ENCODE measurements around the gene HES5.

Gene HES5

DNA sequence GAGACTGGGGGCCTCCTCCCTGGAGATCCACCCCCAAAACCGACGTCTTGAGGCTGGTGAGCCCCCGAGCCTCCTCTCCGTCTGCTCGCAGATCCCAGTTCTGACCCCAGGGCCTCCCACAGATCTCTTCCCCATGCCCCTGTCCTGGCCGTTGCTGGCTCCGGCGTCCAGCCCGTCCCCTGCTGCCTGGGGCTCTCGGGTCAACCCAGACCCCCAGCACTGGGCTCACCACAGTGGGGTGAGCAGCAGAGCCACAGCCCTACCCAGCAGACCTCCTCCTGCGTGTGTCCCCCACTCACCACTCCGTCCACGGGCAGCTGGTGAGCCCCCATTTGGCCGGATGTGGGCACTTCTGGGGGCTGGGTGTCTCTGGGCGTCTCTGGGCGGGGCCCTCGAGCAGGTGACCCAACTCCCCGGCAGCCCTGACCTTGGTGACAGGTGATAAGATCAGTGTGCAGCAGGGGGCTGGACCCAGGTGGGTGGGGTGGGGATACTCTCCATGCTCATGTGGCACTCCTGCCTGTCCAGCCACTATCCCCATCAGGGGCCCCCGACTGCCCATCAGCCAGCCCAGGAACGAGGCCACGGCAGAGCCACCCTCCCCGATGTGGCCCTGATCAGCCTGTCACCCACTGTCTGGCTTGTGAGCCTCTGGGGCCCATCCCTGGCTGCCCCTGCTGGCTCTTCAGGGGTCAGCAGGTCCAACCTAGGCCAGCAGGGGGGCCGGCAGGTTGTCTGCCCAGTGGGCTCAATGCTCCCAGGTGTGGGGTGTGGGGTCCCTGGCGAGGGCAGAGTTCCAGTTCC, 26.8 kb upstream of the HES5 start:
- no peak for TF ChIP-seq FOXM1 (IDR thresholded peaks at IDR 0.05; ENCODE audit: borderline replicate concordance, low read depth)

GRCh38 chr1:2556277-2556677, 26.2 kb upstream of the HES5 start, which contains the start of gene TNFRSF14:
TNFRSF14 (plus strand) TSS chr1:2556371; CDS start chr1:2556665, 294 bp downstream.
- TF ChIP-seq, protein P1, sequence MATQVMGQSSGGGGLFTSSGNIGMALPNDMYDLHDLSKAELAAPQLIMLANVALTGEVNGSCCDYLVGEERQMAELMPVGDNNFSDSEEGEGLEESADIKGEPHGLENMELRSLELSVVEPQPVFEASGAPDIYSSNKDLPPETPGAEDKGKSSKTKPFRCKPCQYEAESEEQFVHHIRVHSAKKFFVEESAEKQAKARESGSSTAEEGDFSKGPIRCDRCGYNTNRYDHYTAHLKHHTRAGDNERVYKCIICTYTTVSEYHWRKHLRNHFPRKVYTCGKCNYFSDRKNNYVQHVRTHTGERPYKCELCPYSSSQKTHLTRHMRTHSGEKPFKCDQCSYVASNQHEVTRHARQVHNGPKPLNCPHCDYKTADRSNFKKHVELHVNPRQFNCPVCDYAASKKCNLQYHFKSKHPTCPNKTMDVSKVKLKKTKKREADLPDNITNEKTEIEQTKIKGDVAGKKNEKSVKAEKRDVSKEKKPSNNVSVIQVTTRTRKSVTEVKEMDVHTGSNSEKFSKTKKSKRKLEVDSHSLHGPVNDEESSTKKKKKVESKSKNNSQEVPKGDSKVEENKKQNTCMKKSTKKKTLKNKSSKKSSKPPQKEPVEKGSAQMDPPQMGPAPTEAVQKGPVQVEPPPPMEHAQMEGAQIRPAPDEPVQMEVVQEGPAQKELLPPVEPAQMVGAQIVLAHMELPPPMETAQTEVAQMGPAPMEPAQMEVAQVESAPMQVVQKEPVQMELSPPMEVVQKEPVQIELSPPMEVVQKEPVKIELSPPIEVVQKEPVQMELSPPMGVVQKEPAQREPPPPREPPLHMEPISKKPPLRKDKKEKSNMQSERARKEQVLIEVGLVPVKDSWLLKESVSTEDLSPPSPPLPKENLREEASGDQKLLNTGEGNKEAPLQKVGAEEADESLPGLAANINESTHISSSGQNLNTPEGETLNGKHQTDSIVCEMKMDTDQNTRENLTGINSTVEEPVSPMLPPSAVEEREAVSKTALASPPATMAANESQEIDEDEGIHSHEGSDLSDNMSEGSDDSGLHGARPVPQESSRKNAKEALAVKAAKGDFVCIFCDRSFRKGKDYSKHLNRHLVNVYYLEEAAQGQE (IDR thresholded peaks at IDR 0.05; ENCODE audit: low read depth), result peak; percentile 59
- TF ChIP-seq, protein P2, sequence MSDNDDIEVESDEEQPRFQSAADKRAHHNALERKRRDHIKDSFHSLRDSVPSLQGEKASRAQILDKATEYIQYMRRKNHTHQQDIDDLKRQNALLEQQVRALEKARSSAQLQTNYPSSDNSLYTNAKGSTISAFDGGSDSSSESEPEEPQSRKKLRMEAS (IDR thresholded peaks at IDR 0.05), result no peak
- TF ChIP-seq TAF1 (IDR thresholded peaks at IDR 0.05; ENCODE audit: low read depth) (no peak), EP300 (IDR thresholded peaks at IDR 0.05; ENCODE audit: borderline replicate concordance) (no peak), TCF12 (IDR thresholded peaks at IDR 0.05; ENCODE audit: low read depth) (0 out of 2 replicates have a peak, but pooled peaks have one; percentile 14), EGR1 (IDR thresholded peaks at IDR 0.05) (no peak)

- TF ChIP-seq, protein P1 (IDR thresholded peaks at IDR 0.05; ENCODE audit: low read depth), result no peak
- TF ChIP-seq TCF12 (IDR thresholded peaks at IDR 0.05; ENCODE audit: low read depth), result no peak
- 0 out of 2 replicates have a peak, but pooled peaks have one; percentile 15 for TF ChIP-seq ZBTB7A (IDR thresholded peaks at IDR 0.05; ENCODE audit: low read depth)
- TF ChIP-seq, protein P2 (IDR thresholded peaks at IDR 0.05), result 0 out of 2 replicates have a peak, but pooled peaks have one; percentile 27
- TF ChIP-seq USF1 (IDR thresholded peaks at IDR 0.05), result peak; percentile 58
Measured at GRCh38 chr1:2555634-2556276, 25.7 kb upstream of the HES5 start.

DNA sequence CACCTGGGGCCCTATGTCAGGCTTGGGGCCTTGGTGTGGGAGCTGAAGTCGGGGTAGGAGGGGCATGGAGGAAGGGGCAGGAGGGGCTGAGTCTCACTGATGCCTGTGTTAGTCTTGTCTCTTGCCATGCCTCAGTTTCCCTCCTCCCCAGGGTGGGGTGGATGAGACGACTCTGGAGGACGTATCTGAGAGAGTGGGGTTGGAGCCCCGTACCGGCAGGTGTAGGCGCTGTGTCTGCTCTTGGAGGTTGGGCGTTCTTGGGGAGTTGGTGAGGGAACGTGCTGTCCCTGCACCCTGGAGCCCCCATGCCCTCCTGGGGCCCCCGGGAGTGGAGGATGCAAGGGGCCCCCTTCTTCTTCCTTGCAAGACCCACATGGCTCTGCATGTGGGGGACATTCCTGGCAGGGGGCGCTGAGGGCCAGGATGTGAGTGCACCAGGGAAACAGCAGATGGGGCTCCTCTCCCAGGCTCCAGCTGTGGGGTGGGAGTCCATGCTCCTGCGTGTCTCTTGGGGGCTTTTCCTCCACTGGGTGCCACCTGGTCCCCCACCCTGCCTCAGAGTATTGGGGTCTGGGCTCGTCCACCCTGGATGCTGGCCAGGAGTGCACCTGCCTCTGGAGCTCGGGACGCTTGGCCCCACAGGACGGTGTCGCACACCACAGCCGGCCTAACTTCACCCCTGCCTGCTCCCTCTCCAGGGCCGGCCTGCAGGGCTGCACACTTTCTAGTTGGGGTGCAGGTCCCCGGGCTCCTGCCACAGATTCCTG, 24.7 kb upstream of the HES5 start:
- TF ChIP-seq RAD21 (IDR thresholded peaks at IDR 0.05; ENCODE audit: low read depth) (peak; percentile 59), EP300 (IDR thresholded peaks at IDR 0.05; ENCODE audit: borderline replicate concordance) (no peak), CREB1 (IDR thresholded peaks at IDR 0.05; ENCODE audit: low read depth) (no peak), TAF1 (IDR thresholded peaks at IDR 0.05; ENCODE audit: low read depth) (no peak)

GRCh38 chr1:2553871-2554620, 24.0 kb upstream of the HES5 start:
- TF ChIP-seq NFIC (IDR thresholded peaks at IDR 0.05), result no peak
- TF ChIP-seq FOXM1 (IDR thresholded peaks at IDR 0.05; ENCODE audit: borderline replicate concordance, low read depth), result no peak
- TF ChIP-seq EGR1 (IDR thresholded peaks at IDR 0.05), result no peak
- no peak for TF ChIP-seq TAF1 (IDR thresholded peaks at IDR 0.05; ENCODE audit: low read depth)
- no peak for TF ChIP-seq TCF12 (IDR thresholded peaks at IDR 0.05; ENCODE audit: low read depth)
- TF ChIP-seq USF1 (IDR thresholded peaks at IDR 0.05), result no peak
- TF ChIP-seq TEAD4 (IDR thresholded peaks at IDR 0.05), result no peak
- TF ChIP-seq, protein P2 (IDR thresholded peaks at IDR 0.05), result no peak
- TF ChIP-seq ZBTB7A (IDR thresholded peaks at IDR 0.05; ENCODE audit: low read depth), result no peak
- TF ChIP-seq CREB1 (IDR thresholded peaks at IDR 0.05; ENCODE audit: low read depth), result no peak
- no peak for TF ChIP-seq EP300 (IDR thresholded peaks at IDR 0.05; ENCODE audit: borderline replicate concordance)
- no peak for TF ChIP-seq YY1 (IDR thresholded peaks at IDR 0.05; ENCODE audit: low read depth)
- TF ChIP-seq, protein P1 (IDR thresholded peaks at IDR 0.05; ENCODE audit: low read depth), result no peak
- TF ChIP-seq RAD21 (IDR thresholded peaks at IDR 0.05; ENCODE audit: low read depth), result no peak
- no peak for TF ChIP-seq CEBPB (IDR thresholded peaks at IDR 0.05)
